GM12878 (cell line): ENCODE data around the gene WDR77. TPM values are rescaled to one million over a fixed set of nuclear protein-coding genes. Genes with fewer than 3 reads are reported as not detected.

ENCODE experiments used
- BRCA1 ChIP-seq: IDR thresholded peaks from 2 replicates; pipeline ENCODE4 v1.6.1; 2011; ENCODE audit warnings: low read depth, low read length, improper control_type of control experiment
- ESRRA ChIP-seq: IDR thresholded peaks from 2 replicates; pipeline ENCODE4 v1.6.1; 2012; ENCODE audit warnings: mild to moderate bottlenecking, low read length, improper control_type of control experiment
- GATAD2B ChIP-seq: fragments of 450-650 bp; conservative IDR thresholded peaks from 2 replicates; pipeline ENCODE4 v1.6.1; 2017; ENCODE audit warnings: low read depth, mild to moderate bottlenecking, moderate library complexity
- IRF4 ChIP-seq: IDR thresholded peaks from 2 replicates; pipeline ENCODE4 v1.6.1; 2011; ENCODE audit warnings: low read depth, low read length
- NR2F1 ChIP-seq: fragments of 450-650 bp; conservative IDR thresholded peaks from 2 replicates; pipeline ENCODE4 v1.6.1; 2017; ENCODE audit warnings: mild to moderate bottlenecking
- RFX5 ChIP-seq: IDR thresholded peaks from 2 replicates; pipeline ENCODE4 v1.6.1; 2011; ENCODE audit warnings: low read depth, low read length, improper control_type of control experiment
- SMAD5 ChIP-seq: IDR thresholded peaks from 2 replicates; pipeline ENCODE4 v1.6.1; 2016; ENCODE audit warnings: antibody characterized with exemption, low read depth
- polyA plus RNA-seq, 11 experiments: library from polyadenylated mRNA; depleted of rRNA in 4 of 11; unstranded in 6 of 11; stranded (reverse) in 5 of 11; fragments of >200 nt; fragmentation: Nextera tagmentation in 4 of 11; fragmentation: Illumina TruSeq in 1 of 11; extraction: Ambion mirVana in 4 of 11; extraction: Trizol in 1 of 11; gene quantifications; 1 replicate in 1 of 11; 2 replicates in 10 of 11; pipeline versions ENCODE4 v1.2.1 to v1.2.3, GENCODE V29; 2011 to 2016; ENCODE audit warnings: inconsistent platforms in 2 of 11, missing spikeins in 2 of 11, low read depth in 1 of 11
- total RNA-seq, 4 experiments: library from RNA; depleted of rRNA in 3 of 4; stranded (reverse); fragments of >200 nt in 3 of 4; fragmentation: Illumina TruSeq in 1 of 4; extraction: Trizol in 1 of 4; gene quantifications; 2 replicates each; pipeline versions ENCODE4 v1.2.1 to v1.2.3, GENCODE V29; 2013 to 2021
- TF ChIP-seq, protein P1 (sequence below): fragments of 450-650 bp; conservative IDR thresholded peaks from 2 replicates; pipeline ENCODE4 v1.6.1; 2017; ENCODE audit warnings: mild to moderate bottlenecking, moderate library complexity
- TF ChIP-seq, protein P2 (sequence below): fragments of 450-650 bp; IDR thresholded peaks from 2 replicates; pipeline ENCODE4 v1.6.1; 2017; ENCODE audit warnings: mild to moderate bottlenecking, moderate library complexity
- TF ChIP-seq, protein P3 (sequence below): IDR thresholded peaks from 2 replicates; pipeline ENCODE4 v1.6.1; 2012; ENCODE audit warnings: low read depth, low read length, improper control_type of control experiment

The WDR77 gene
- total and polyA plus RNA-seq, 10 of the 15 experiments (the other 5 are each of a cell fraction or from before 2014, with no cell fraction given), result 12.7 to 167 (median 67.1) TPM

DNA sequence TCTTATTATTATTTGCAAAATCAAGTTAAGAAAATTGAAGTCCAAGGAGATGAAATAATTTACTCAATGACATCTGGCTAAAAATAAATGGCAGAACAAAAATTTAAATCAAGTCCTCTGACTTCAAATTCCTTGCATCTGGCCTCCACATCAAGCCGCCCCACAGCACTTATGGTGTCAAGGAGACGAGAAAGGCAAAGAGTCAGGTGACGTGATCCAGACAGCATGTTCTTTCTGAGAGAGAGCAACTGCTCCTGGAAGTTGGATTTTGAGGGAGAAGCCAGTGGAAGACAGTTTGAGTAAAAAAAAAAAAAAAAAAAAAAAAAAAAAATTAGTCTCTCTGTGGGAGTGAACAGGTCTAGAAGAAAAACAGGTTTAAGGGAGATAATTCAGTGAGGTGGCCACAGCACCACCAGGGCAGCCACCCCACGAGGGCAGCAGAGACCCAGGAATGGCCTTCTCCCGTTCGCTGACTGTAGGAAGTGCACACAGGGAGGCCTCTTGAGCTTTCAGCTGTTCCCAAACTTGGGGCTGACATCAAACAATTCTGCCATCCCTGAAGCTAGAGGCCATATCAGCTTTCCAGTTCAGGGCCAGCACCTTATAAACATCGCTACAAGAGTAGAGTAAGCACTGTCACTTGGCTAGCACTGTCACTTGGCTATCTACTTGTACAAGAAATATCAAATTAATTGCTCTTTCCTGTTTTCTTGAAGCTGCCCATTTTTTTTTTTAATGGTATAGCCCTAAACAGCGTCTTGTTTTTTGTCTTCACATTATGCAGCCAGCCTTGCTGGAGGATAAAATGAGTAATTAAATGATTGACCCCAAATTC is 32.5 kb upstream of the WDR77 start (continued):
- TF ChIP-seq, protein P1, sequence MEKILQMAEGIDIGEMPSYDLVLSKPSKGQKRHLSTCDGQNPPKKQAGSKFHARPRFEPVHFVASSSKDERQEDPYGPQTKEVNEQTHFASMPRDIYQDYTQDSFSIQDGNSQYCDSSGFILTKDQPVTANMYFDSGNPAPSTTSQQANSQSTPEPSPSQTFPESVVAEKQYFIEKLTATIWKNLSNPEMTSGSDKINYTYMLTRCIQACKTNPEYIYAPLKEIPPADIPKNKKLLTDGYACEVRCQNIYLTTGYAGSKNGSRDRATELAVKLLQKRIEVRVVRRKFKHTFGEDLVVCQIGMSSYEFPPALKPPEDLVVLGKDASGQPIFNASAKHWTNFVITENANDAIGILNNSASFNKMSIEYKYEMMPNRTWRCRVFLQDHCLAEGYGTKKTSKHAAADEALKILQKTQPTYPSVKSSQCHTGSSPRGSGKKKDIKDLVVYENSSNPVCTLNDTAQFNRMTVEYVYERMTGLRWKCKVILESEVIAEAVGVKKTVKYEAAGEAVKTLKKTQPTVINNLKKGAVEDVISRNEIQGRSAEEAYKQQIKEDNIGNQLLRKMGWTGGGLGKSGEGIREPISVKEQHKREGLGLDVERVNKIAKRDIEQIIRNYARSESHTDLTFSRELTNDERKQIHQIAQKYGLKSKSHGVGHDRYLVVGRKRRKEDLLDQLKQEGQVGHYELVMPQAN, result no peak
- TF ChIP-seq, protein P2, sequence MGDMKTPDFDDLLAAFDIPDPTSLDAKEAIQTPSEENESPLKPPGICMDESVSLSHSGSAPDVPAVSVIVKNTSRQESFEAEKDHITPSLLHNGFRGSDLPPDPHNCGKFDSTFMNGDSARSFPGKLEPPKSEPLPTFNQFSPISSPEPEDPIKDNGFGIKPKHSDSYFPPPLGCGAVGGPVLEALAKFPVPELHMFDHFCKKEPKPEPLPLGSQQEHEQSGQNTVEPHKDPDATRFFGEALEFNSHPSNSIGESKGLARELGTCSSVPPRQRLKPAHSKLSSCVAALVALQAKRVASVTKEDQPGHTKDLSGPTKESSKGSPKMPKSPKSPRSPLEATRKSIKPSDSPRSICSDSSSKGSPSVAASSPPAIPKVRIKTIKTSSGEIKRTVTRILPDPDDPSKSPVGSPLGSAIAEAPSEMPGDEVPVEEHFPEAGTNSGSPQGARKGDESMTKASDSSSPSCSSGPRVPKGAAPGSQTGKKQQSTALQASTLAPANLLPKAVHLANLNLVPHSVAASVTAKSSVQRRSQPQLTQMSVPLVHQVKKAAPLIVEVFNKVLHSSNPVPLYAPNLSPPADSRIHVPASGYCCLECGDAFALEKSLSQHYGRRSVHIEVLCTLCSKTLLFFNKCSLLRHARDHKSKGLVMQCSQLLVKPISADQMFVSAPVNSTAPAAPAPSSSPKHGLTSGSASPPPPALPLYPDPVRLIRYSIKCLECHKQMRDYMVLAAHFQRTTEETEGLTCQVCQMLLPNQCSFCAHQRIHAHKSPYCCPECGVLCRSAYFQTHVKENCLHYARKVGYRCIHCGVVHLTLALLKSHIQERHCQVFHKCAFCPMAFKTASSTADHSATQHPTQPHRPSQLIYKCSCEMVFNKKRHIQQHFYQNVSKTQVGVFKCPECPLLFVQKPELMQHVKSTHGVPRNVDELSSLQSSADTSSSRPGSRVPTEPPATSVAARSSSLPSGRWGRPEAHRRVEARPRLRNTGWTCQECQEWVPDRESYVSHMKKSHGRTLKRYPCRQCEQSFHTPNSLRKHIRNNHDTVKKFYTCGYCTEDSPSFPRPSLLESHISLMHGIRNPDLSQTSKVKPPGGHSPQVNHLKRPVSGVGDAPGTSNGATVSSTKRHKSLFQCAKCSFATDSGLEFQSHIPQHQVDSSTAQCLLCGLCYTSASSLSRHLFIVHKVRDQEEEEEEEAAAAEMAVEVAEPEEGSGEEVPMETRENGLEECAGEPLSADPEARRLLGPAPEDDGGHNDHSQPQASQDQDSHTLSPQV, result no peak
- TF ChIP-seq SMAD5, result no peak
- TF ChIP-seq, protein P3, sequence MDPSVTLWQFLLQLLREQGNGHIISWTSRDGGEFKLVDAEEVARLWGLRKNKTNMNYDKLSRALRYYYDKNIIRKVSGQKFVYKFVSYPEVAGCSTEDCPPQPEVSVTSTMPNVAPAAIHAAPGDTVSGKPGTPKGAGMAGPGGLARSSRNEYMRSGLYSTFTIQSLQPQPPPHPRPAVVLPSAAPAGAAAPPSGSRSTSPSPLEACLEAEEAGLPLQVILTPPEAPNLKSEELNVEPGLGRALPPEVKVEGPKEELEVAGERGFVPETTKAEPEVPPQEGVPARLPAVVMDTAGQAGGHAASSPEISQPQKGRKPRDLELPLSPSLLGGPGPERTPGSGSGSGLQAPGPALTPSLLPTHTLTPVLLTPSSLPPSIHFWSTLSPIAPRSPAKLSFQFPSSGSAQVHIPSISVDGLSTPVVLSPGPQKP, result no peak
- no peak for TF ChIP-seq ESRRA
- no peak for TF ChIP-seq BRCA1
- TF ChIP-seq NR2F1, result no peak
- no peak for TF ChIP-seq RFX5
- 0 out of 2 replicates have a peak, but pooled peaks have one; percentile 32 for TF ChIP-seq IRF4
- no peak for TF ChIP-seq GATAD2B
